Thymus (tissue), 11 donors: ENCODE data around the gene ZNF488. TPM values are rescaled to one million over a fixed set of nuclear protein-coding genes. Genes with fewer than 3 reads are reported as not detected.

ENCODE experiments used
- DNase-seq, 9 donors: peaks; one replicate each; pipeline ENCODE4 v3.0.0-alpha.2; 2013; ENCODE audit warnings: low spot score in 9 of 9, low read depth in 6 of 9, missing footprints in 1 of 9
- H3K27ac ChIP-seq, 2 donors: one replicate each; pipeline ENCODE4 v1.5.1; 2013; ENCODE audit warnings: control low read depth in 1 of 2, low read depth in 1 of 2, low read length in 1 of 2, mild to moderate bottlenecking in 1 of 2, moderate library complexity in 1 of 2
- H3K27me3 ChIP-seq, 2 donors: one replicate each; pipeline ENCODE4 v1.5.1; 2013; ENCODE audit warnings: low read length in 1 of 2; ENCODE audit not compliant: control insufficient read depth in 2 of 2, insufficient read depth in 1 of 2
- H3K36me3 ChIP-seq, 2 donors: one replicate each; pipeline ENCODE4 v1.5.1; 2013; ENCODE audit warnings: low read length in 1 of 2, mild to moderate bottlenecking in 1 of 2, moderate library complexity in 1 of 2; ENCODE audit not compliant: control insufficient read depth in 2 of 2, insufficient read depth in 2 of 2
- H3K4me1 ChIP-seq, 2 donors: one replicate each; pipeline ENCODE4 v1.5.1; 2013; ENCODE audit warnings: low read length in 2 of 2; ENCODE audit not compliant: control insufficient read depth in 2 of 2, insufficient read depth in 2 of 2
- H3K4me3 ChIP-seq, 2 donors: one replicate each; pipeline ENCODE4 v1.5.1; 2013; ENCODE audit warnings: low read length in 2 of 2, control low read depth in 1 of 2, mild to moderate bottlenecking in 1 of 2
- H3K9me3 ChIP-seq, 2 donors: one replicate each; pipeline ENCODE4 v1.5.1; 2013; ENCODE audit warnings: low read length in 1 of 2, mild to moderate bottlenecking in 1 of 2; ENCODE audit not compliant: control insufficient read depth in 2 of 2, insufficient read depth in 1 of 2
- WGBS: extraction: QIAGEN DNeasy Blood & Tissue Kit; methylation state at CpG from one replicate; pipeline ENCODE4 v1.1.7; 2013; 5-methylcytosine and 5-hydroxymethylcytosine counted together
- polyA plus RNA-seq: library from polyadenylated mRNA; stranded (reverse); fragments of 200-250 nt; gene quantifications from one replicate; pipeline ENCODE4 v1.2.3, GENCODE V29; 2013
- total RNA-seq: library from RNA; stranded (reverse); fragments of 120-200 nt; gene quantifications from one replicate; pipeline ENCODE4 v1.2.4, GENCODE V29; 2013
- donor health status: healthy.

ZNF488 gene
- total and polyA plus RNA-seq, 2 donors = 0.23 to 0.24 TPM

GRCh38 chr10:47331491-47331890 lies 52.6 kb downstream of the ZNF488 start:
- Histone ChIP-seq H3K27me3 (peaks cover 0 to 6% of the 10 kb centered on the region in 2 donors), H3K4me3 (no peak overlapping the region), H3K4me1 (no peaks in the 10 kb centered on the region), H3K9me3 (no peaks in the 10 kb centered on the region), H3K36me3 (no peaks in the 10 kb centered on the region), H3K27ac (no peak overlapping the region)
- WGBS = over 99% methylated on average over 9 of the region's 9 CpGs
- no peak for DNase-seq

GRCh38 chr10:47330804-47331203 lies 53.3 kb downstream of the ZNF488 start:
- H3K27ac ChIP-seq = no peak overlapping the region
- H3K4me3 ChIP-seq = no peak overlapping the region
- WGBS = 92% methylated on average over 3 of the region's 3 CpGs
- peaks cover 0 to 6% of the 10 kb centered on the region in 2 donors for H3K27me3 ChIP-seq
- no peaks in the 10 kb centered on the region for H3K4me1 ChIP-seq
- H3K36me3 ChIP-seq = no peaks in the 10 kb centered on the region
- no peaks in the 10 kb centered on the region for H3K9me3 ChIP-seq
- no peak for DNase-seq

- 95% methylated on average over 3 of the region's 3 CpGs for WGBS
- H3K27ac ChIP-seq = no peak overlapping the region
- H3K27me3 ChIP-seq = peaks cover 0 to 1% of the 10 kb centered on the region in 2 donors
- DNase-seq = no peak
- no peaks in the 10 kb centered on the region for H3K36me3 ChIP-seq
- H3K9me3 ChIP-seq = no peaks in the 10 kb centered on the region
- no peaks in the 10 kb centered on the region for H3K4me1 ChIP-seq
- no peak overlapping the region for H3K4me3 ChIP-seq
These were observed 53.7 kb downstream of the ZNF488 start for GRCh38 chr10:47330366-47330765.

GRCh38 chr10:47329855-47330254 lies 54.2 kb downstream of the ZNF488 start:
- no peak overlapping the region for H3K4me3 ChIP-seq
- H3K27ac ChIP-seq = no peak overlapping the region
- DNase-seq = no peak
- H3K36me3 ChIP-seq = no peaks in the 10 kb centered on the region
- no peaks in the 10 kb centered on the region for H3K27me3 ChIP-seq
- no peaks in the 10 kb centered on the region for H3K4me1 ChIP-seq
- 98% methylated on average over 4 of the region's 4 CpGs for WGBS
- H3K9me3 ChIP-seq = no peaks in the 10 kb centered on the region

DNA sequence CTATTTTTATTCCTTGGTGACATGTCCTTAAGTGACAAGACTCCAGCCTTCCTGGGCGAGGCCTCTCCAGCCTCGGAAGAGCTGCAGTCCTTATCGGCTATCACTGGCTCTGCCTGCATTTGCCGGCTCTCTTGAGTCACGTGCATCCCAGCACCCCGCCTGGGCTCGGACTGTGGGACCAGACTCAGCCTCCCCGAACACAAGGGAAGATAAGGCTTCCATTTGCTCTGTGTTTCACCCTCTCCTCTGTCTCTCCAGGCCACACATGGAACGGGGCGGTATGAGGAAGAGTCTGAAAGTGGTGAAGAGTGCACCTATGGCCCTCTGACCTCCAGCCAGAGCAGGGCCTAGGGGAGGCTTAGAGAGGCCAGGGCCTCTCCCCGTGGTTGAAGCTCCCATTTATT lies 57.2 kb downstream of the ZNF488 start:
- H3K9me3 ChIP-seq = no peaks in the 10 kb centered on the region
- no peaks in the 10 kb centered on the region for H3K4me1 ChIP-seq
- no peaks in the 10 kb centered on the region for H3K36me3 ChIP-seq
- no peak for DNase-seq
- no peak overlapping the region for H3K4me3 ChIP-seq
- 94% methylated on average over 11 of the region's 11 CpGs for WGBS
- H3K27ac ChIP-seq = no peak overlapping the region
- H3K27me3 ChIP-seq = peaks cover 0 to 8% of the 10 kb centered on the region in 2 donors

GRCh38 chr10:47326306-47326926 lies 57.7 kb downstream of the ZNF488 start:
- no peaks in the 10 kb centered on the region for H3K36me3 ChIP-seq
- H3K4me3 ChIP-seq = no peak overlapping the region
- 94% methylated on average over 5 of the region's 5 CpGs for WGBS
- no peak for DNase-seq
- no peaks in the 10 kb centered on the region for H3K9me3 ChIP-seq
- H3K4me1 ChIP-seq = no peaks in the 10 kb centered on the region
- H3K27ac ChIP-seq = no peak overlapping the region
- H3K27me3 ChIP-seq = peaks cover 0 to 13% of the 10 kb centered on the region in 2 donors

DNA sequence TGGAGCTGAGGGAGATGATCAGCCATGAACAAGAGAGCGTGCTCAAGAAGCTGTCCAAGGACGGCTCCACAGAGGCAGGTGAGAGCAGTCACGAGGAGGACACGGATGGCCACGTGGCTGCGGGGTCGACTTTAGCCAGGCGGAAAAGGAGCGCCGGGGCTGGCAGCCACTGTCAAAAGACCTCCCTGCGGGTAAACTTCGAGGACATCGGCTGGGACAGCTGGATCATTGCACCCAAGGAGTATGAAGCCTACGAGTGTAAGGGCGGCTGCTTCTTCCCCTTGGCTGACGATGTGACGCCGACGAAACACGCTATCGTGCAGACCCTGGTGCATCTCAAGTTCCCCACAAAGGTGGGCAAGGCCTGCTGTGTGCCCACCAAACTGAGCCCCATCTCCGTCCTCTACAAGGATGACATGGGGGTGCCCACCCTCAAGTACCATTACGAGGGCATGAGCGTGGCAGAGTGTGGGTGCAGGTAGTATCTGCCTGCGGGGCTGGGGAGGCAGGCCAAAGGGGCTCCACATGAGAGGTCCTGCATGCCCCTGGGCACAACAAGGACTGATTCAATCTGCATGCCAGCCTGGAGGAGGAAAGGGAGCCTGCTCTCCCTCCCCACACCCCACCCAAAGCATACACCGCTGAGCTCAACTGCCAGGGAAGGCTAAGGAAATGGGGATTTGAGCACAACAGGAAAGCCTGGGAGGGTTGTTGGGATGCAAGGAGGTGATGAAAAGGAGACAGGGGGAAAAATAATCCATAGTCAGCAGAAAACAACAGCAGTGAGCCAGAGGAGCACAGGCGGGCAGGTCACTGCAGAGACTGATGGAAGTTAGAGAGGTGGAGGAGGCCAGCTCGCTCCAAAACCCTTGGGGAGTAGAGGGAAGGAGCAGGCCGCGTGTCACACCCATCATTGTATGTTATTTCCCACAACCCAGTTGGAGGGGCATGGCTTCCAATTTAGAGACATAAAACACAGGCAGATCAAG lies 58.5 kb downstream of the ZNF488 start:
- 98% methylated on average over 30 of the region's 30 CpGs for WGBS
- Histone ChIP-seq H3K4me1 (no peaks in the 10 kb centered on the region), H3K27ac (no peak overlapping the region), H3K9me3 (no peaks in the 10 kb centered on the region), H3K4me3 (no peak overlapping the region), H3K36me3 (no peaks in the 10 kb centered on the region), H3K27me3 (peaks cover 0 to 13% of the 10 kb centered on the region in 2 donors)
- DNase-seq = no peak

DNA sequence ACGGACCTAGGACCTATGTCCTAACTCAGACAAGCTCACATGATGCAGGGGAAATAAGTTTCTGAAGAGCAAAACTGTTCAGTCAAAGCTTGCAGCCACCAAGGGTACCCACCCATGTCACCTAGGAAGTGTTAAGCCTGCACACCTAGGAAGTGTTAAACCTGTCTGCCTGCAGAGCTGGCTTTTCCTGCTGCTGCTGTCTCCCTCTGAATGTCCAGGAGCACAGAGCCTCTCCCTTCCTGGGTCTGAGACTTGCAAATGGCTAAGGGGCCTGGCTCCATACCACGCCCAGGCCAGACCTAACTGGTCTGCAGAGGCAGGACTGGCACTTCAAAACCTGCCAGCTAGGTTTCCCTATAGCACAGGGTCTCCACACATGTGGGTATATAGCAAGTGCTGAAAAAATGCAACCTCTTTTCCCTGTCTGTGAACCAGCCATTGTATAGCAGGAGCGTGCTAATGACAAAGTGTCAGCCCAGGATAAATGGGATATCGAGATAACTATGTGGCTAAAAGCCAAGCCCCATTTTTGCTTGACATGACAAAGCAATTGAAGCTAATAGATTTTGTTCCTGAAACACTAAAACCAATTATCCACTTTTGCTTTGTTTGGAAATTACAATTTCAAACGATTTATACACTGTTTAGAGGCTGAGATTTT lies 60.3 kb downstream of the ZNF488 start:
- no peak overlapping the region for H3K4me3 ChIP-seq
- H3K9me3 ChIP-seq = peaks cover 0 to 2% of the 10 kb centered on the region in 2 donors
- no peak for DNase-seq
- no peaks in the 10 kb centered on the region for H3K36me3 ChIP-seq
- H3K27ac ChIP-seq = no peak overlapping the region
- 90% methylated on average over 5 of the region's 5 CpGs for WGBS
- peaks cover 0 to 13% of the 10 kb centered on the region in 2 donors for H3K27me3 ChIP-seq
- no peaks in the 10 kb centered on the region for H3K4me1 ChIP-seq

- 83% methylated on average over 1 of the region's 1 CpG for WGBS
- Histone ChIP-seq H3K27me3 (peaks cover 0 to 13% of the 10 kb centered on the region in 2 donors), H3K36me3 (no peaks in the 10 kb centered on the region), H3K27ac (no peak overlapping the region), H3K4me1 (no peaks in the 10 kb centered on the region), H3K4me3 (no peak overlapping the region), H3K9me3 (peaks cover 0 to 4% of the 10 kb centered on the region in 2 donors)
- no peak for DNase-seq
These were observed 61.0 kb downstream of the ZNF488 start for GRCh38 chr10:47323087-47323486.
